SIG-M5 treated with dmso at 0.1 percent for 504 hours (cell line): ENCODE measurements around the gene MET.

Source experiments
- DNase-seq: peaks from one replicate; lab custom pipeline; 2025; ENCODE audit not compliant: unreplicated experiment; lab: John Stamatoyannopoulos, UW

The MET gene

DNA sequence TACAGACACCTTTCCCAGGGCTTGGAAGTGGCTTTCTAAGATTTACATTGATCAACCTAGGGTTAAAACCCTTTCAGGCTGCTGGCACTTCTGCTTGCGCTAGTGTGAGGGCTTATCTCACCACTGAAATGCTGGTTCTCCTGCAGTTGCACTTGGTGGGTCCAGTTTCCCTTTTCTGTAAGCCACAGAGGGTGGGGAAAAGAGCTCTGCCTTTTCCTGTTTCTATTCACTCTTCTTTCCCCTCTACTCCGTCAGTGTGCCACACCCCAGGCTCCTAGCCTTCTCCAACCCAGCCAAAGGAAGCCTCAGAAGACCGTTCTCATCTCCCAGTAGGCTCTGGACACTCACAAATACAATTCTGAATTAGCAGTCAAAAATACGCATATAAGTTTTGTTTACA is 171.4 kb downstream of the MET start:
- DNase-seq, result peak; percentile 73
